ENCODE measurements around the gene HAND1.

HAND1 gene

GRCh38 chr5:154446195-154447088 lies 31.6 kb downstream of the HAND1 start:
- peak; percentile 70 for DNase-seq (ENCODE audit: low spot score)
- H3K27ac ChIP-seq: peak overlapping the region; percentile 83
- no peak for TF ChIP-seq CTCF (conservative IDR thresholded peaks at IDR 0.05; ENCODE audit: low read depth)
- CTCF ChIA-PET: interaction anchor here (0.6 kb wide), 1 partner anchor 107 kb away, joined by 4 read pairs; no protein-coding TSS in a partner anchor
- POLR2A ChIA-PET (ENCODE audit: low non-redundant PET): no interaction called here

GRCh38 chr5:154445422-154446194 lies 32.4 kb downstream of the HAND1 start, which contains the start of gene SAP30L:
Gene SAP30L, plus strand, starts transcription at chr5:154445997. Its CDS starts 608 bp downstream, at chr5:154446605.
- CTCF ChIA-PET: no interaction called here
- peak within 1 kb of the TSS; percentile 83 for H3K27ac ChIP-seq
- POLR2A ChIA-PET (ENCODE audit: low non-redundant PET): no interaction called here
- no peak for TF ChIP-seq CTCF (conservative IDR thresholded peaks at IDR 0.05; ENCODE audit: low read depth)
- peak; percentile 100 for DNase-seq (ENCODE audit: low spot score)

GRCh38 chr5:154444556-154445421 lies 33.2 kb downstream of the HAND1 start:
- CTCF ChIA-PET: no interaction called here
- H3K27ac ChIP-seq: peak overlapping the region; percentile 83
- POLR2A ChIA-PET (ENCODE audit: low non-redundant PET): no interaction called here
- peak; percentile 62 for DNase-seq (ENCODE audit: low spot score)
- no peak for TF ChIP-seq CTCF (conservative IDR thresholded peaks at IDR 0.05; ENCODE audit: low read depth)

- ChIA-PET POLR2A (ENCODE audit: low non-redundant PET) (no interaction called here), CTCF (interaction anchor here (0.6 to 1.1 kb wide), 4 partner anchors 18 to 273 kb away, joined by 4 to 7 read pairs (median 4); no protein-coding TSS in a partner anchor)
- H3K27ac ChIP-seq: peak overlapping the region; percentile 81
- peak; percentile 94 for DNase-seq (ENCODE audit: low spot score)
- TF ChIP-seq CTCF (conservative IDR thresholded peaks at IDR 0.05; ENCODE audit: low read depth): no peak
Measured at GRCh38 chr5:154442801-154443200, 35.2 kb downstream of the HAND1 start.

- ChIA-PET CTCF (interaction anchor here (0.6 kb wide), 1 partner anchor 337 kb away, joined by 3 read pairs; no protein-coding TSS in a partner anchor), POLR2A (ENCODE audit: low non-redundant PET) (no interaction called here)
- no peak for DNase-seq (ENCODE audit: low spot score)
- no peak overlapping the region for H3K27ac ChIP-seq
- TF ChIP-seq CTCF (conservative IDR thresholded peaks at IDR 0.05; ENCODE audit: low read depth): no peak
Measured at GRCh38 chr5:154440540-154440939, 37.5 kb downstream of the HAND1 start.

Data from RWPE1 (cell line).